ENCODE data around the gene ZNF888. TPM values are rescaled to one million over a fixed set of nuclear protein-coding genes. Genes with fewer than 3 reads are reported as not detected.
A peak's percentile ranks its signal among the peaks of the same experiment; 100 is the strongest.

Gene ZNF888
- total and polyA plus RNA-seq, 9 of the 15 experiments (the other 6 are each of a cell fraction or from before 2014, with no cell fraction given) = 1.6 to 13.3 (median 9.9) TPM

DNA sequence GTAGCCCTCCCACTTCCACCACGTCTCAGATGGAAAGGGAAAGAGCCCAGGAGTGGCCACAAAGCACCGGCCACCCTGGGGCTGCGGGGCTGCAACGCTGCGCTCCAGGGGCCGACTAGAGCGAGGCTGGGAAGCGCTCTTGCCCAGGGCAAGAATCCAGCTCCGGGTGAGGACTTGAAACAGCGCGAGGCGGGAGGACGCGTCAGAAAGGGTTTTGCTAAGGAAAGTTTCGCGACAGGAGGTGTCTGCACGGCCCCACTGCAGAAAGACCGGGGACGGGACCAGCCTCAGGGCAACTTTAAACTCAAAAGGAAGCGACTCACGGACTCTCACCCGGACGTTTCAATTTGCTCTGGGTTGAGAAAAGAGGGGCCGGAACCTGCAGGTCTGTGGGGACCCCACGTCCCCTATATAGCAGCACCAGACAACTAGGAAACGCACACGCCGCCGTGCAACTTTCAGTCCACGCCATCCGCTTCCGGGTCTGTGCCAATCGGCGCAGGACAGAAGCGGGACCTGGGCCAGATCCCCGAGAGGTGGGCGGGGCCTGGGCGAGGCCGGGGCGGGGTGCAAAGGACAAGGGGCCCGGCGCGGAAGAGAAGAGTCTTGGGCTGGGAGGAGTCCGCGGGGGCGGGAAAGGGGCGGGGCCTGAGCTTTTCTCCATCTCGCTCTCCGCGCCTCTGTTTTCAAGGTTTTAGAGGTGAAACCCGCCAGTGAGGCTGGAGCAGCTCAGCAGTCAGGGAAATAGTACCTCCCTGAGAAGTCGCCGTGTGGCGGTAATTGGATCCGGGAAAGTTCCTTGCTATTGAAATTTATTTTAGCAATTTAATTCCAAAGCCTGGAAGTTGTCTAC is 39.4 kb upstream of the ZNF888 start, which contains the start of gene ZNF816 (continued):
- TF ChIP-seq, protein P1, sequence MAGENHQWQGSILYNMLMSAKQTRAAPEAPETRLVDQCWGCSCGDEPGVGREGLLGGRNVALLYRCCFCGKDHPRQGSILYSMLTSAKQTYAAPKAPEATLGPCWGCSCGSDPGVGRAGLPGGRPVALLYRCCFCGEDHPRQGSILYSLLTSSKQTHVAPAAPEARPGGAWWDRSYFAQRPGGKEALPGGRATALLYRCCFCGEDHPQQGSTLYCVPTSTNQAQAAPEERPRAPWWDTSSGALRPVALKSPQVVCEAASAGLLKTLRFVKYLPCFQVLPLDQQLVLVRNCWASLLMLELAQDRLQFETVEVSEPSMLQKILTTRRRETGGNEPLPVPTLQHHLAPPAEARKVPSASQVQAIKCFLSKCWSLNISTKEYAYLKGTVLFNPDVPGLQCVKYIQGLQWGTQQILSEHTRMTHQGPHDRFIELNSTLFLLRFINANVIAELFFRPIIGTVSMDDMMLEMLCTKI (IDR thresholded peaks at IDR 0.05; ENCODE audit: partially characterized antibody) = no peak
- TF ChIP-seq ZKSCAN3 (CRISPR knock-in tag; IDR thresholded peaks at IDR 0.05) = no peak
- peak; percentile 24; the same call in 1 of the 2 replicates for TF ChIP-seq DMBX1 (CRISPR knock-in tag; IDR thresholded peaks at IDR 0.05; ENCODE audit: borderline replicate concordance)
- TF ChIP-seq RBBP5 (IDR thresholded peaks at IDR 0.05; ENCODE audit: borderline replicate concordance, insufficient read depth, low read length, poor library complexity, severe bottlenecking) = peak; percentile 47
- no peak for TF ChIP-seq SIRT6 (IDR thresholded peaks at IDR 0.05; ENCODE audit: low read depth, low read length)
- TF ChIP-seq, protein P2, sequence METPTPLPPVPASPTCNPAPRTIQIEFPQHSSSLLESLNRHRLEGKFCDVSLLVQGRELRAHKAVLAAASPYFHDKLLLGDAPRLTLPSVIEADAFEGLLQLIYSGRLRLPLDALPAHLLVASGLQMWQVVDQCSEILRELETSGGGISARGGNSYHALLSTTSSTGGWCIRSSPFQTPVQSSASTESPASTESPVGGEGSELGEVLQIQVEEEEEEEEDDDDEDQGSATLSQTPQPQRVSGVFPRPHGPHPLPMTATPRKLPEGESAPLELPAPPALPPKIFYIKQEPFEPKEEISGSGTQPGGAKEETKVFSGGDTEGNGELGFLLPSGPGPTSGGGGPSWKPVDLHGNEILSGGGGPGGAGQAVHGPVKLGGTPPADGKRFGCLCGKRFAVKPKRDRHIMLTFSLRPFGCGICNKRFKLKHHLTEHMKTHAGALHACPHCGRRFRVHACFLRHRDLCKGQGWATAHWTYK (CRISPR knock-in tag; IDR thresholded peaks at IDR 0.05) = 0 out of 2 replicates have a peak, but pooled peaks have one; percentile 32
- TF ChIP-seq, protein P3, sequence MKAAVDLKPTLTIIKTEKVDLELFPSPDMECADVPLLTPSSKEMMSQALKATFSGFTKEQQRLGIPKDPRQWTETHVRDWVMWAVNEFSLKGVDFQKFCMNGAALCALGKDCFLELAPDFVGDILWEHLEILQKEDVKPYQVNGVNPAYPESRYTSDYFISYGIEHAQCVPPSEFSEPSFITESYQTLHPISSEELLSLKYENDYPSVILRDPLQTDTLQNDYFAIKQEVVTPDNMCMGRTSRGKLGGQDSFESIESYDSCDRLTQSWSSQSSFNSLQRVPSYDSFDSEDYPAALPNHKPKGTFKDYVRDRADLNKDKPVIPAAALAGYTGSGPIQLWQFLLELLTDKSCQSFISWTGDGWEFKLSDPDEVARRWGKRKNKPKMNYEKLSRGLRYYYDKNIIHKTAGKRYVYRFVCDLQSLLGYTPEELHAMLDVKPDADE (conservative IDR thresholded peaks at IDR 0.05; ENCODE audit: control insufficient read depth, low read depth, low read length) = peak; percentile 59; the same call in 1 of the 2 replicates
